Tibial nerve (tissue), 4 donors: ENCODE results near the gene SYCP2L. TPM values are rescaled to one million over a fixed set of nuclear protein-coding genes. Genes with fewer than 3 reads are reported as not detected.
"Not testable (repeated sequence)": the region's sequence is repeated elsewhere in the genome, so short reads cannot be mapped to it uniquely, and the experiment has no call there.

Experiments used
- DNase-seq, 2 donors: peaks; one replicate each; pipeline ENCODE4 v3.0.0-alpha.2; 2019; ENCODE audit warnings: low spot score in 2 of 2
- H3K27ac ChIP-seq, 4 donors: fragments of 200-600 bp; sonication (generic) in 3 of 4; one replicate each; pipeline ENCODE4 v1.5.1; 2017 to 2019; ENCODE audit warnings: mild to moderate bottlenecking in 1 of 4
- H3K27me3 ChIP-seq, 2 donors: fragments of 200-600 bp; sonication (generic) in 1 of 2; one replicate each; pipeline versions ENCODE4 v1.5.1 to v1.6.0; 2017 to 2019
- H3K36me3 ChIP-seq, 3 donors: fragments of 200-600 bp; sonication (generic); one replicate each; pipeline ENCODE4 v1.5.1; 2018 to 2019
- H3K4me1 ChIP-seq, 4 donors: fragments of 200-600 bp; sonication (generic) in 3 of 4; one replicate each; pipeline ENCODE4 v1.5.1; 2017 to 2019
- H3K4me3 ChIP-seq, 4 donors: fragments of 200-600 bp; sonication (generic) in 3 of 4; one replicate each; pipeline ENCODE4 v1.5.1; 2017 to 2019; ENCODE audit warnings: mild to moderate bottlenecking in 1 of 4, moderate library complexity in 1 of 4
- H3K9me3 ChIP-seq, 4 donors: fragments of 200-600 bp; sonication (generic) in 3 of 4; one replicate each; pipeline ENCODE4 v1.5.1; 2017 to 2019
- EP300 ChIP-seq, 2 donors: sonication (generic); formaldehyde crosslinking; IDR thresholded peaks; one replicate each; pipeline ENCODE4 v1.6.1; 2017; ENCODE audit warnings: antibody characterized with exemption in 2 of 2, mild to moderate bottlenecking in 1 of 2
- POLR2A ChIP-seq, 2 donors: fragments of 450-650 bp; IDR thresholded peaks; one replicate each; pipeline ENCODE4 v1.6.1; 2017; ENCODE audit warnings: antibody characterized with exemption in 2 of 2, mild to moderate bottlenecking in 2 of 2, moderate library complexity in 2 of 2
- WGBS, 2 donors: methylation state at CpG; one replicate each; pipeline ENCODE4 v1.1.5; 2018; 5-methylcytosine and 5-hydroxymethylcytosine counted together
- total RNA-seq, 4 donors: library from RNA; depleted of rRNA; stranded (reverse); fragments of >200 nt; gene quantifications; one replicate each; pipeline ENCODE4 v1.1.0, GENCODE V29; 2016
- TF ChIP-seq, protein P1 (sequence below), 5 experiments: fragments of 200-600 bp in 3 of 5; fragments of 450-650 bp in 2 of 5; sonication (generic) in 3 of 5; IDR thresholded peaks; one replicate each; pipeline ENCODE4 v1.5.1; 2016 to 2019; ENCODE audit warnings: antibody characterized with exemption in 5 of 5, mild to moderate bottlenecking in 3 of 5, moderate library complexity in 2 of 5

SYCP2L gene
- total RNA-seq, 4 donors from 2014 or later = 2.0 to 3.9 (median 3.5) TPM

DNA sequence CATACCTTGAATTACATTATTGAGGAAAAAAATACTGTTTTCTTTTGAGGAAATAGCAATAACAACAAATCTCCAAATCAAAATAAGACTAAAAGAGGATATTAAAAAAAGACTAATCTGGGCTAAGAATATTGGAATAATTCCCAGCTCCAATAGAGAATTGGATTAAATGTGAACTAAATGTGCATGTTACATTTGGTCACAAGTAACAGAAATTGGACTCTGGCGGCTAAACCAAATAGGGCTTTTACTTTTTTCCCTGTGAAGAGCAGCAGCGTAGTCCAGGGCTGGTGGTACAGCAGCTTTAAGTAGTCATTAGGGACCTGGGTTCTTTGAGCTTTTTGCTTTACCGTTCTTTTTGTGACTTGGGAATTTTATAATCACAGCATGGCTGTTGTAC is 85.3 kb downstream of the SYCP2L start:
- TF ChIP-seq EP300 (IDR thresholded peaks at IDR 0.05) = no peak
- TF ChIP-seq POLR2A (IDR thresholded peaks at IDR 0.05) = no peak
- TF ChIP-seq, protein P1, sequence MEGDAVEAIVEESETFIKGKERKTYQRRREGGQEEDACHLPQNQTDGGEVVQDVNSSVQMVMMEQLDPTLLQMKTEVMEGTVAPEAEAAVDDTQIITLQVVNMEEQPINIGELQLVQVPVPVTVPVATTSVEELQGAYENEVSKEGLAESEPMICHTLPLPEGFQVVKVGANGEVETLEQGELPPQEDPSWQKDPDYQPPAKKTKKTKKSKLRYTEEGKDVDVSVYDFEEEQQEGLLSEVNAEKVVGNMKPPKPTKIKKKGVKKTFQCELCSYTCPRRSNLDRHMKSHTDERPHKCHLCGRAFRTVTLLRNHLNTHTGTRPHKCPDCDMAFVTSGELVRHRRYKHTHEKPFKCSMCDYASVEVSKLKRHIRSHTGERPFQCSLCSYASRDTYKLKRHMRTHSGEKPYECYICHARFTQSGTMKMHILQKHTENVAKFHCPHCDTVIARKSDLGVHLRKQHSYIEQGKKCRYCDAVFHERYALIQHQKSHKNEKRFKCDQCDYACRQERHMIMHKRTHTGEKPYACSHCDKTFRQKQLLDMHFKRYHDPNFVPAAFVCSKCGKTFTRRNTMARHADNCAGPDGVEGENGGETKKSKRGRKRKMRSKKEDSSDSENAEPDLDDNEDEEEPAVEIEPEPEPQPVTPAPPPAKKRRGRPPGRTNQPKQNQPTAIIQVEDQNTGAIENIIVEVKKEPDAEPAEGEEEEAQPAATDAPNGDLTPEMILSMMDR (IDR thresholded peaks at IDR 0.05) = no peak
- Histone ChIP-seq H3K9me3 (peaks cover 0 to 5% (median 0%) of the 10 kb centered on the region in 4 donors), H3K36me3 (peaks cover 0 to 4% (median 0%) of the 10 kb centered on the region in 3 donors), H3K27me3 (no peaks in the 10 kb centered on the region), H3K27ac (no peak overlapping the region), H3K4me3 (no peak overlapping the region), H3K4me1 (no peaks in the 10 kb centered on the region)
- no peak for DNase-seq
- 72 to 73% methylated on average over 3 of the region's 3 CpGs for WGBS, 2 donors

DNA sequence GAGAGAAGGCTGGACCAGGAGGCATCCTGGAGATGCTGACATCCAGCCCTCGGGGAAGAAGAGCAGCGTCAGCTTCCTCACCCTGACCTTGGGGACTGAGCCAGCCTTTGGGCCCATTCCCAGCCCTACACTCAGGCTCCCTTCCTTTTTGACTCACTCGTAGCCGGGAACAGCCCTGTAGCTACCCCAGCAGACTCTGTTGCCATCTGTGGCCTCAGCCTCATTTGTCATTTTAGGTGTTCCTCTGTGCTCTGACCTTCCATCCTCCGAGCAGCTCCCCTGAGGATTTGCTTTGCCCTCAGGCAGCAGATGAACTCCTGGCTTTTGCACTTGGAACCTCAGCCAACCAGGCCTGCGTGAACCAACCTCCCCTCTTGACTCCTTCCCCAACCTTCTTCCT is 89.7 kb downstream of the SYCP2L start:
- Histone ChIP-seq H3K9me3 (no peaks in the 10 kb centered on the region), H3K27ac (no peak overlapping the region), H3K4me1 (no peaks in the 10 kb centered on the region), H3K4me3 (no peak overlapping the region), H3K27me3 (no peaks in the 10 kb centered on the region), H3K36me3 (no peaks in the 10 kb centered on the region)
- DNase-seq = no peak
- 68 to 81% methylated on average over 6 of the region's 6 CpGs for WGBS, 2 donors
- no peak for TF ChIP-seq POLR2A (IDR thresholded peaks at IDR 0.05)
- TF ChIP-seq EP300 (IDR thresholded peaks at IDR 0.05) = no peak
- TF ChIP-seq, protein P1 (IDR thresholded peaks at IDR 0.05) = no peak

DNA sequence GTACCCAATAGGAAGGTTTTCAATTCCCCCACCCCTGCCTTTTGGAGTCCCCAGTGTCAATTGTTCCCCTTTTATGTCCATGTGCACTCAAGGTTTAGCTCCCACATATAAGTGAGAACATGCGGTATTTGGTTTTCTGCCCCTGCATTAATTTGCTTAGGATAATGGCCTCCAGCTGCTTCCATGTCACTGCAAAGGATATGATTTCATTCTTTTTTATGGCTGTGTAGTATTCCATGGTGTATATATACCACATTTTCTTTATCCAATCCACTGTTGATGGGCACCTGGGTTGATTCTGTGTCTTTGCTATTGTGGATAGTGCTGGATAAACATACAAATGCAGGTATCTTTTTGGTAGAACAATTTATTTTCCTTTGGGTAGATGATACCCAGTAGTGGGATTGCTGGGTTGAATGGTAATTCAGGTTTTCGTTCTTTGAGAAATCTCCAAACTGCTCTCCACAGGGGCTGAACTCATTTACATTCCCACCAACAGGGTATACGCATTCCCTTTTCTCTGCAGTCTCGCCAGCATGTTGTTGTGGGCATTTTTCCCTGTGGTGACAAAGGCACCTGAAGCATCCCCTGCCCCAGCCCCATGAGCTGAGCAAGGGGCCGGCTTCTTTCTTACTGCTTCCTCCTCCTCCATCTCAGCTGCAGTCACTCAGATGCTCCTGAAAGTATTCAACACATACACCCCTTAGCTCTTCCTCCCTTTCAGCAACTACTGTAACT is 90.5 kb downstream of the SYCP2L start:
- Histone ChIP-seq H3K4me3 (no peak overlapping the region), H3K36me3 (no peaks in the 10 kb centered on the region), H3K4me1 (no peaks in the 10 kb centered on the region), H3K27ac (no peak overlapping the region), H3K9me3 (no peaks in the 10 kb centered on the region), H3K27me3 (no peaks in the 10 kb centered on the region)
- WGBS, 2 donors = 91 to 94% methylated on average over 5 of the region's 5 CpGs
- no peak for TF ChIP-seq EP300 (IDR thresholded peaks at IDR 0.05)
- TF ChIP-seq, protein P1 (IDR thresholded peaks at IDR 0.05) = no peak
- no peak for TF ChIP-seq POLR2A (IDR thresholded peaks at IDR 0.05)
- no peak for DNase-seq

DNA sequence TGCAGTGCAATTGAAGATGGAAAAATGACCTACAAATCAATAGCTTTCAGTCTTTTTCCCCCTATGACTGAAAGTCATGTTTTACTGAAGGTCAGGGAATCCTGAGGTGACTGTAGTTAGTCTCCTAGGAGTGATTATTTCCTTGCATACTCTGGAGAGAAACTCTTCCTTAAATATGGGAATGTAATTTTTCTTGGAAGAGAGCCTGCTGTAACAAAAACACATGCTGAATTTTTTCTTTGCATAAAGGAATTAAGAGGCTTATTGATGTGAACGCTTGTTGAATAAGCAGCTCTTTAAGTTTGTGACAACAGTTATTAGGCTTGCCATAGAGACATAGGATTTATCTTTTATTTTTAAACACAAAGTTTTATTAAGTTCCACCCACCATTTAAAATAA is 92.8 kb downstream of the SYCP2L start:
- no peaks in the 10 kb centered on the region for H3K9me3 ChIP-seq
- no peak for TF ChIP-seq EP300 (IDR thresholded peaks at IDR 0.05)
- TF ChIP-seq POLR2A (IDR thresholded peaks at IDR 0.05) = no peak
- TF ChIP-seq, protein P1 (IDR thresholded peaks at IDR 0.05) = no peak
- H3K4me1 ChIP-seq = no peaks in the 10 kb centered on the region
- H3K36me3 ChIP-seq = no peaks in the 10 kb centered on the region
- DNase-seq = no peak
- no peaks in the 10 kb centered on the region for H3K27me3 ChIP-seq
- WGBS, 2 donors = 14 to 35% methylated on average over 1 of the region's 1 CpG
- H3K27ac ChIP-seq = no peak overlapping the region
- H3K4me3 ChIP-seq = no peak overlapping the region

DNA sequence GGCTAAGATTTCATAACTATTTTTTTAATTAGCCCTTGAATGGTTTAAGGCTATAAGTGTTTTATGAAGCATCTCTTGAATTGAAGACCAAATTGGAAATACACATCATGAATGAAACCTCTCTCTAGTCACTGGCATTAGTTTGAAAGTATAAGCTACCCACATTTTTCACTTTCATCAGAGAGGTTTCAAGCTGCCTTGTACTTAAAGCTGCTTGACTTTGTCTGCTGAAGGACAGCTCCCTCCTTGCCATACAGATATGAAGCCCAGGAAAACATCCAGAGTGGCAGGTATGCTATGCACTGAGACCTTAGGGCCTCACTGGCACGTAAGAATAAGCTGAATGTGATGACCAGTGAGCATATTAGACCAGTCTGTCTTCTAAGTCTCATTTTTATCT is 94.6 kb downstream of the SYCP2L start:
- 90 to 95% methylated on average over 1 of the region's 1 CpG for WGBS, 2 donors
- H3K4me1 ChIP-seq = no peaks in the 10 kb centered on the region
- no peak for TF ChIP-seq POLR2A (IDR thresholded peaks at IDR 0.05)
- TF ChIP-seq EP300 (IDR thresholded peaks at IDR 0.05) = no peak
- TF ChIP-seq, protein P1 (IDR thresholded peaks at IDR 0.05) = no peak

DNA sequence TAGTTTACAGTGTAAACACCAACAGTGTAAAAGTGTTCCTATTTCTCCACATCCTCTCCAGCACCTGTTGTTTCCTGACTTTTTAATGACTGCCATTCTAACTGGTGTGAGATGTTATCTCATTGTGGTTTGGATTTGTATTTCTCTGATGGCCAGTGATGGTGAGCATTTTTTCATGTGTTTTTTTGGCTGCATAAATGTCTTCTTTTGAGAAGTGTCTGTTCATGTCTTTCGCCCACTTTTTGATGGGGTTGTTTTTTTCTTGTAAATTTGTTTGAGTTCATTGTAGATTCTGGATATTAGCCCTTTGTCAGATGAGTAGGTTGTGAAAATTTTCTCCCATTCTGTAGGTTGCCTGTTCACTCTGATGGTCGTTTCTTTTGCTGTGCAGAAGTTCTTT is 98.1 kb downstream of the SYCP2L start:
- not testable (repeated sequence) for H3K4me1 ChIP-seq

More for the DNA sequence above, 94.6 kb downstream of the SYCP2L start:
- no peak overlapping the region for H3K27ac ChIP-seq
- no peaks in the 10 kb centered on the region for H3K9me3 ChIP-seq
- no peaks in the 10 kb centered on the region for H3K36me3 ChIP-seq
- H3K4me3 ChIP-seq = no peak overlapping the region
- H3K27me3 ChIP-seq = no peaks in the 10 kb centered on the region
- no peak for DNase-seq

More for the DNA sequence above, 98.1 kb downstream of the SYCP2L start:
- not testable (repeated sequence) for H3K9me3 ChIP-seq, H3K27ac ChIP-seq, H3K27me3 ChIP-seq, H3K36me3 ChIP-seq, DNase-seq, H3K4me3 ChIP-seq
- whole genome bisulfite sequencing, 2 donors = 95% methylated on average over 2 of the region's 2 CpGs
